Esophagus squamous epithelium (tissue), 4 donors: Measurements from ENCODE around the gene GNPTAB.

ENCODE experiments used
- POLR2A ChIP-seq, 4 donors: fragments of 450-650 bp; IDR thresholded peaks; one replicate each; pipeline ENCODE4 v1.6.1; 2017; ENCODE audit warnings: antibody characterized with exemption in 4 of 4, mild to moderate bottlenecking in 4 of 4, moderate library complexity in 3 of 4
- TF ChIP-seq, protein P1 (sequence below), 6 experiments: fragments of 450-650 bp in 4 of 6; fragments of 200-600 bp in 2 of 6; sonication (generic) in 2 of 6; IDR thresholded peaks; one replicate each; pipeline ENCODE4 v1.5.1; 2016 to 2019; ENCODE audit warnings: antibody characterized with exemption in 6 of 6, mild to moderate bottlenecking in 4 of 6, moderate library complexity in 4 of 6

DNA sequence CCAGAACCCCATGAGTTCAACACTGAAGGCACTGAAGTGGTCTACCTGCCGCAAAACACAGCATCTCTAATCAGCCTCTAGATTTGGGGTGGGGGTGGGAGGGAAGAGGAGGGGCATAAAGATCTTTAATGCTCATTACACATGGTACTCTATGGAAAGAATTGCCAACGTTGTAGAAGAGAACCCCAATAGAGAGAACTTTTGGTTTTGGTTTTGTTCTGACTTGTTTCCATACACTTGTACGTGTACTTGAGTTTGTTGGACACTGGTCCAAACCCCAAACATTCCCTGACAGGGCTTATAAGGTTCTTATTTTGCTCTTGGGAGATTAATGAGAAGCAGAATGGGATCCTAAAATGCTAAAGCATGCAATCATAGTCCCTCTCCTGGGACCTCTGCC lies 31.0 kb downstream of the GNPTAB start:
- TF ChIP-seq, protein P1, sequence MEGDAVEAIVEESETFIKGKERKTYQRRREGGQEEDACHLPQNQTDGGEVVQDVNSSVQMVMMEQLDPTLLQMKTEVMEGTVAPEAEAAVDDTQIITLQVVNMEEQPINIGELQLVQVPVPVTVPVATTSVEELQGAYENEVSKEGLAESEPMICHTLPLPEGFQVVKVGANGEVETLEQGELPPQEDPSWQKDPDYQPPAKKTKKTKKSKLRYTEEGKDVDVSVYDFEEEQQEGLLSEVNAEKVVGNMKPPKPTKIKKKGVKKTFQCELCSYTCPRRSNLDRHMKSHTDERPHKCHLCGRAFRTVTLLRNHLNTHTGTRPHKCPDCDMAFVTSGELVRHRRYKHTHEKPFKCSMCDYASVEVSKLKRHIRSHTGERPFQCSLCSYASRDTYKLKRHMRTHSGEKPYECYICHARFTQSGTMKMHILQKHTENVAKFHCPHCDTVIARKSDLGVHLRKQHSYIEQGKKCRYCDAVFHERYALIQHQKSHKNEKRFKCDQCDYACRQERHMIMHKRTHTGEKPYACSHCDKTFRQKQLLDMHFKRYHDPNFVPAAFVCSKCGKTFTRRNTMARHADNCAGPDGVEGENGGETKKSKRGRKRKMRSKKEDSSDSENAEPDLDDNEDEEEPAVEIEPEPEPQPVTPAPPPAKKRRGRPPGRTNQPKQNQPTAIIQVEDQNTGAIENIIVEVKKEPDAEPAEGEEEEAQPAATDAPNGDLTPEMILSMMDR (IDR thresholded peaks at IDR 0.05) = no peak
- no peak for TF ChIP-seq POLR2A (IDR thresholded peaks at IDR 0.05)
